ENCODE results near the gene COBL.

Gene COBL

GRCh38 chr7:51189777-51190176 is 126.8 kb downstream of the COBL start:
- H3K4me3 ChIP-seq (ENCODE audit: low read length) = no peak overlapping the region
- TF ChIP-seq, protein P1, sequence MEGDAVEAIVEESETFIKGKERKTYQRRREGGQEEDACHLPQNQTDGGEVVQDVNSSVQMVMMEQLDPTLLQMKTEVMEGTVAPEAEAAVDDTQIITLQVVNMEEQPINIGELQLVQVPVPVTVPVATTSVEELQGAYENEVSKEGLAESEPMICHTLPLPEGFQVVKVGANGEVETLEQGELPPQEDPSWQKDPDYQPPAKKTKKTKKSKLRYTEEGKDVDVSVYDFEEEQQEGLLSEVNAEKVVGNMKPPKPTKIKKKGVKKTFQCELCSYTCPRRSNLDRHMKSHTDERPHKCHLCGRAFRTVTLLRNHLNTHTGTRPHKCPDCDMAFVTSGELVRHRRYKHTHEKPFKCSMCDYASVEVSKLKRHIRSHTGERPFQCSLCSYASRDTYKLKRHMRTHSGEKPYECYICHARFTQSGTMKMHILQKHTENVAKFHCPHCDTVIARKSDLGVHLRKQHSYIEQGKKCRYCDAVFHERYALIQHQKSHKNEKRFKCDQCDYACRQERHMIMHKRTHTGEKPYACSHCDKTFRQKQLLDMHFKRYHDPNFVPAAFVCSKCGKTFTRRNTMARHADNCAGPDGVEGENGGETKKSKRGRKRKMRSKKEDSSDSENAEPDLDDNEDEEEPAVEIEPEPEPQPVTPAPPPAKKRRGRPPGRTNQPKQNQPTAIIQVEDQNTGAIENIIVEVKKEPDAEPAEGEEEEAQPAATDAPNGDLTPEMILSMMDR (IDR thresholded peaks at IDR 0.05; ENCODE audit: insufficient read depth, low read depth, low read length, missing control alignments) = no peak
- no peak for DNase-seq (ENCODE audit: low read depth)

DNA sequence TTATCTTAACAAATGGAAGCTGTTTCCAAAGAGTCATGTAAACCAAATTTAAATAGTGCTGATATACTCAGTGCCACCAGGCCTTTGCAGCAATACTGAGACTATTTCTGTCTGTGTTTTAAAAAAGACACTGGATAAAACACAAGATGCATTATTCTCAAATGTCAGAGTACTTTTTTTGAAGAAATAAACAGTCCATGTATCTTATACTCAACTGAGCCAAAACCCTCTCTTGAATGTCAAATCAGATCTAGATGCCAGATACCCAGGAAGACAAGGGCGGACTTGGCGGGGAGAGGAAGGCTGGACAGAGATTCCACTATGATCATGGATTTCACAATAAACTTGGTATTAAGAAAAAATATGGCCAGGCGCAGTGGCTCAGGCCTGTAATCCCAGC is 127.6 kb downstream of the COBL start:
- DNase-seq (ENCODE audit: low read depth) = no peak
- TF ChIP-seq, protein P1 (IDR thresholded peaks at IDR 0.05; ENCODE audit: insufficient read depth, low read depth, low read length, missing control alignments) = no peak
- no peak overlapping the region for H3K4me3 ChIP-seq (ENCODE audit: low read length)

DNA sequence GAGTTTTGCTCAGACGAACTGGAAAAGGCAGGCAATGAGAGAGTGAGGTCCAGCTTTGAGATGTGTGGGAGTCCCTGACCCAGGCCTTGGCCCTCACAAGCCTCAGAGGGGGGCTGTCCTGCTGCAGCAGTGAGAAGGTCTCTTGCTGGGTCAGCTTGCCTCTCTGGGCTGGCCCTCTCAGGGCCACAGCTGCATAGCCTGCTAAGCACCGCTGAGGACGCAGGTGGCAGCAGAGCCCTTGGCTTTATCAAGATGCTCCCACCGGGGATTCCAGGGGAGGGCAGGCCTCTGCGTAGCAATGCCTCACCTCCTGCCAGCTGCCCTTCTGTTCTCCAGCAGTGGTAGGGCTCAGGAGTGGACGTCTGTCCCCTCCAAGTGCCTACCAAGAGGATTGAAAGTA is 128.7 kb downstream of the COBL start:
- H3K4me3 ChIP-seq (ENCODE audit: low read length) = no peak overlapping the region
- TF ChIP-seq, protein P1 (IDR thresholded peaks at IDR 0.05; ENCODE audit: insufficient read depth, low read depth, low read length, missing control alignments) = peak; percentile 25
- no peak for DNase-seq (ENCODE audit: low read depth)

- peak; percentile 17 for DNase-seq (ENCODE audit: low read depth)
- no peak overlapping the region for H3K4me3 ChIP-seq (ENCODE audit: low read length)
- TF ChIP-seq, protein P1 (IDR thresholded peaks at IDR 0.05; ENCODE audit: insufficient read depth, low read depth, low read length, missing control alignments) = no peak
These were observed 130.1 kb downstream of the COBL start for GRCh38 chr7:51186531-51186930.

DNA sequence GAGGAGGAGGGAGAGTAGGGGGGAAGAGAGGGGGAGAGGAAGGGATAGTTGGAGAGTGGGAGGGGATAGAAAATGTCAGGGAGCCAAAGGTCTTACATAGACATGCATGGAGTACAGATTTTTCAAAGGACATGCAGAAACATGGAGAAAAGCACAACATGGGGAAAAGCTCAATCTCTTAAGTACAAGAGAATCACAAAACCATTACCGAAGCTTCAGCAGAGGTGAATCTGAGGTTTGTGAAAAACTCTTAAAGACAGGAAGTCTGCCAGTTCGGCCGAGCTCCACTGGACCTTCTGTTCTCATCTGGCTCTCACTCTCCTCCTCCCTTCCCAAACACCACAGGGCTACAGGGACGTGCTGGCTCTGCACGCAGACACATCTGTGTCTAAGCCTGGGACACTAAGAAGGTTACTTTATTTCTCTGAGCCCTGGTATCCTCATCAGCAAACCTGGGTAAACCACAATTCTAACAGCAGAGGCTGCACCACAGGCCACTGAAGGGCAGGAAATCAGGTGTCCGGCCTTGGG is 133.9 kb downstream of the COBL start:
- no peak for DNase-seq (ENCODE audit: low read depth)
- no peak overlapping the region for H3K4me3 ChIP-seq (ENCODE audit: low read length)
- TF ChIP-seq, protein P1 (IDR thresholded peaks at IDR 0.05; ENCODE audit: insufficient read depth, low read depth, low read length, missing control alignments) = no peak

DNA sequence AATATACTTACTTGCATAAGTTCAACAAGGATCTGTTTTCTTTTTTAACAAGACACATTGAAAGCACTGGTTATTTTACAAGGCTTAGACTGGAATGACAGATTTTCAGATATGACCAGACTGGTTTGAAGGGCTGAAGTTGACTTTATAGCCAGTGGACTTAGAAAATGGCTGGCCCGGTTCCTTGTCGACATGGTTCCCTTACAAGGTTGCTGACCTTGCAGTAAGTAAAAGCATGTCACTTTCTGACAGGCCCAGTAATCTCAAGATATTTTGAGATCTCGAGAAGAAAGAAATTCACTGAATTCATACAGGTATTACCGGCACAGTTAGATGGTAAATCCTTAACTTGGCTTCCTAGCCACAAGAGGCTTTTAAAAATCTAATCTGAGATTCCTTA is 136.5 kb downstream of the COBL start:
- TF ChIP-seq, protein P1 (IDR thresholded peaks at IDR 0.05; ENCODE audit: insufficient read depth, low read depth, low read length, missing control alignments) = no peak
- H3K4me3 ChIP-seq (ENCODE audit: low read length) = no peak overlapping the region
- DNase-seq (ENCODE audit: low read depth) = no peak

DNA sequence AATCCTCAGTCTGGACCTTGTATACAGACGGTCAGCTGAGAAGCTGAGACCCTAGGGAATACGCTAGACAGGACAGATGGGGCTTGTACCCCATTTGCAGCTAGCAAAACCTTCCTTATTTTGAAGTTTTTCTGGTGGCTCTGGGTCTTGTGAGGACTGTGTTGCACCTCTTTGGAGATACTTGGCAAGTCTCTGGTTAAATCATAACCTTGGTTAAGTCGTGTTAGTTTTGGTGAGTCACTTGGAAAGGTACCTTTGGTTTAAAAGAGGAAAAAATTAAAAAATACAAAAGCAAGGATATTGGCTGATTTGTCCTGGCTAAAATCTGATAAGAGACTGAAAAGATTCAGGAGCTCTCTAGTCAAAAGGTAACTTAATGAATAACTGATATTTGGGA is 140.6 kb downstream of the COBL start:
- no peak overlapping the region for H3K4me3 ChIP-seq (ENCODE audit: low read length)
- TF ChIP-seq, protein P1 (IDR thresholded peaks at IDR 0.05; ENCODE audit: insufficient read depth, low read depth, low read length, missing control alignments) = no peak
- no peak for DNase-seq (ENCODE audit: low read depth)
